Measurements from ENCODE around the gene PRUNE2.
"Not testable (repeated sequence)": the region's sequence is repeated elsewhere in the genome, so short reads cannot be mapped to it uniquely, and the experiment has no call there.

PRUNE2 gene

DNA sequence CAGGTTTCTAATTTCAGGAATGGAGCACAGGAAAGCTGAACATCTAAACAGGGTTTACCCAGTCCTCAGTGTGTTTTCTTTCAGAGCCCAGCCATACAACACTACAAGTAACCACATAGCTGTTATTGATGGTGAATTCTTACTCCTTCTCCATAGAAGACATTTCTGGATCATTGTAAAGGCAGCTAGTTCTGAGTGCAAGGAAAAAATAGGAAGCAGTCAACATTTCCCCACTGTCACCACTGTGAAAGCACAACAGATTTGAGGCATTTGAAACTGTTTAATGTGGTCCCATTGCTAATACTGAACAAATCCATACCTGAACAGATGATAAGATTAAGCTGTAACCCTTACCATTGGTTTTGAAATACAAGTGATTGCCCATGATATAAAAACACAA lies 286.7 kb downstream of the PRUNE2 start:
- DNase-seq: no peak

DNA sequence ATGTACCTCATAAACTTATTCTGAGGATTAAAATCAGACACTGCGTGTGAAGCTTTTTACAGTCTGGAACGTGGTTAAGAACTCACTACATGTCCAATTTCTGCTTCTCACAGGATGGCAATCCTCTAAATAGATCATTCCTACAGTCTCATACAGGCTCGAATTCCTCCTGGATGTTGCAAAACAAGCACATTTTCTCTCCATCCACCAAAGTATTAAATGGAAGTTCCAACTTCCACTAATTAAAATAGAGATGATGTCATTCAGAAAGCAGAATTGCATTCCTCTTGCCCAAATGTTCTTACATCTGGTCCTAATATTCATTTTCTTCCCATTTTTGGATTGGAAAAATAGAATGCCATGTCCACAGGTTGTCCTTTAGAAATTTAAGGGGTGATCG lies 287.2 kb downstream of the PRUNE2 start:
- no peak for DNase-seq

DNA sequence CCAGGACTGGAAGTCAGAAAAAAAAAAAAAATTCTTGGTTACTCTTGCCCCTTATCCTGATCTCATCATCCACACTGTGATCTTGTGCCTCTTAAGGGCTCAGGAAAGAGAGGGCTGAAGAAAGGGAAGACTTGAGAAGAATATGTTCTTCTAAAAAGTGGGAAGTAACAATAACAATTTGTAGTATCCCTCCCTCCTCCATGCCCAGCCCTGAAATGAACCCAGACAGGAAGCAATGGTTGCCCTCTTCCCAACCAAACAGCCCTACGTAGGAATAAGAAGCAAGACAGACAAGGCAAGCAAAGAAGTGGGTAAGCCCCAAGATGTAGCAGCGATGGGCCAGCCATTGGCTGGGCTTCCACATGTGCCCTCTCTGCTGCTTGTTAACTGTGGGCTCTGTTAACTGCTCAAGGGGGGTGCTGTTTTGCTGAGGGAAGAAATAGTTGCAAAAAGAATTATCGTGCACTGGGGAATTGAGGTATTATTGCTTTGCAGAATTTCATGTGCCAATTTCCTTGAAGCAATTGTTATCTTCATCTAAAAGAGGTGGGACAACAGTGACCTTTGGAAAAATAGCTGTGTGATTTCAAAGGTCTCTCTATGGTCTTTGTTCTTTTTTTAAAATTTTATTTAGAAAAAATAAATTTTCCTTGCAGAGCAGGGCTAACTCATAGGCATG lies 288.3 kb downstream of the PRUNE2 start:
- no peak for DNase-seq

DNA sequence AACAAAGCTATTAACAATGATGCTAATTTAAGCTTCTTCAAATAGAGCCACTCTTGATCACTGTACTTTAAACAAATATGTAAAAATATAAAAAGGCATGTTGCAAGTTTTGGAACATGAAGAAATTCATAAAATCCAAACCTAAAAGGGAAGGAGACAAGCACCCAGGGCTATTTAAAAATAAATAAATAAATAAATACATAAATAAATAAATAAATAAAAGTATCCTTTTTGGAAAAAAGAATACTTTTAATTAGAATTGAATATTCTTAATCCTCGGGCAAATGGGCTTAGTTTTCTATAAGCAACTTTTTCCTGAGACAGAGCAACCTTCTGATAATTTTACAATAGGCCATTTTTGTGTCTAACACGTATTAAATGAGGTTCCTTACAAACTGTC lies 289.1 kb downstream of the PRUNE2 start:
- DNase-seq: no peak

DNA sequence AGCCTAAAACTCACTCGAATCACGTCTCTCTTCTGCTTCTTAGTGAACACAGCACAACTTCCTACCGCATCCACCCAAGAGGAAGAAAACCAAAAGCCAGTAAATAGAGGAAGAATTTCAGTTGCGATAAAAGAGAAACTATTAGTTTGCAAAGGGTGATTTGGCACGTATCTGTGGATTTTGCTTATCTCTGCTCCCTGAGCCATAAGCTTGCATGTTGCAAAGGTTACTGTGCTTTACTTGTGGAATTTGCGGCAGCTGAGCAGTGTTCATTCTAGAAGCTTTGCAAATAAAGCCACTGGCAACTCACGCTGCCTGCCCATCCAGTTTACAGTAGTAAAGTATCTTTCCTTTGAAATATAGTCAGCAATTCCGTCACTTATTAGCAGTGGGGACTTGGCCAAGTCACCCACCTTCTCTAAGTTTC lies 290.7 kb downstream of the PRUNE2 start:
- no peak for DNase-seq

- no peak for DNase-seq
Measured at GRCh38 chr9:76613974-76614373, 291.9 kb downstream of the PRUNE2 start.

DNA sequence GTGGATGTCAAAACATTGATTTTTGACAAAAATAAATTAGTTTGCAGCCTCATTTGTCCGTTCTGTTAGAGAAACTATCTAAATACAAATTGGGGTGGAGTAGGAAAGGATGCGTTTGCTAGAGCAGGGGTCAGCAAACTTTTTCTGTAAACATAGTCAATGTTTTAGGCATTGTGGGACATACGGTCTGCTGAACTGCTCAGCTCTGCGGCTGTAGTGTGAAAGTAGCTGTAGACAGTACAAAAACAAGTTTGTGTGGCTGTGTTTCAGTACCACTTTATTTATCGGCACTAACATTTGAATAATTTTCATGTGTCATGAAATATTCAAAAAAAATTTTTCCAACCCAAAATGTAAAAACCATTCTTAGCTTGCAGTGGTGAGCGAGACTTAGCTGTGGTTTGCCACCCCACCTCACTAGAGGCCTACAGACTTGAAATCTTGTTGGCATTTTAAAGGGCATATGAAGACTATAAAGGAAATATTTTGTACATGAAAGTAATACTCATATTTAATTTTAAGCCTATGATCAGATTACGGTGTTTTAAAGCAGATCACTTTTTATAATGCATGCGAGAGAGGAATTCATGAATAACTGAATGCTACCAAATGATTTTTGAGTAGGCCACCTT lies 292.6 kb downstream of the PRUNE2 start:
- DNase-seq: no peak

DNA sequence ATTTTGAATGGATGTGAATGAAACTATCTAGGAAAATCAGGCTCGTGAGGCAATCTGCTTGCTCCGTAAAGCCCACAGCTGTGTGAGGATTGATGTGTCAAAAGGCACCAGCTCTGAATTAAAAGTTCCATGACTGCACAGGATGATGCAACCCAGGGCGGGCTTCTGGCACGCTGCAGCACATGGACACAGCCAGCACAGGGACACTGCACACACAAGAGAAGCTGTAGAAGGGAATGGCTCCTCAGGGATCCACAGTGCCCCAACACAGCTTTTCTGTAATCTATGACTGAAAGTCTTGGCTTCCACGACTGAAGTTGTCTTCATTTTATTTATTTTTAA lies 295.9 kb downstream of the PRUNE2 start:
- no peak for DNase-seq

DNA sequence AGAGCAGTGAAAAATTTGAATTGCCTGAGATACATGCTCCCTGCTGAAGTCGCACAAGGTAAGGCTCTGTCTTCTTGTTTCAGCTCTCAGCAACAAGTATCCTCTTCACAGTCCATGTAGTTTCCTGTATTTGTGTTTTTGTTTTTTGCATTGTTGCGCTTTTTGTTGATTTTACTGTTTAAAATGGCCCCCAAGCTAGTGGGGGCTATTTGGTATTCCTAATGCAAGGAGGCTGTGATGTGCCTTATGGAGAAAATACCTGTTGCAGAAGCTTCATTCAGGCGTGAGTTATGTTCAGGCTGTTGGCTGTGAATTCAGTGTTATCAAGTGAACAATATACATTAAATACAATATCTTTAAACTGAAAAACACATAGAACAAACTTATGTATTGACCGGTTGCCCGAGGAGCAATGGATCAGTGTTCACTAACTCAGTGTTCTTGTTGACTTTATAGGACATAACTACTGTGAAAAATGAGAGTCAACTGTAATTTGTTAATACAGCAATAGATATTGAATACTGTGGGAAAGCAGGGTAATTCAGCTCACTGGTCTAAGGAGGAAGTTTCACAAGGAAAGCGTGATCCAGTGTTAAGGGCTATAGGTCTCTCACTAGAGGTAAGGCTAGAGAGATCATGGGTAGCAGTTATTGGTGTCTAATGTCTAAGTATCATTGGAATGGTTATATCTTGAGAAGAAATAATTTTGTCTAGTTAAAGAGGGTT lies 296.5 kb downstream of the PRUNE2 start:
- no peak for DNase-seq

GRCh38 chr9:76608575-76609273 lies 297.2 kb downstream of the PRUNE2 start:
- DNase-seq: no peak

DNA sequence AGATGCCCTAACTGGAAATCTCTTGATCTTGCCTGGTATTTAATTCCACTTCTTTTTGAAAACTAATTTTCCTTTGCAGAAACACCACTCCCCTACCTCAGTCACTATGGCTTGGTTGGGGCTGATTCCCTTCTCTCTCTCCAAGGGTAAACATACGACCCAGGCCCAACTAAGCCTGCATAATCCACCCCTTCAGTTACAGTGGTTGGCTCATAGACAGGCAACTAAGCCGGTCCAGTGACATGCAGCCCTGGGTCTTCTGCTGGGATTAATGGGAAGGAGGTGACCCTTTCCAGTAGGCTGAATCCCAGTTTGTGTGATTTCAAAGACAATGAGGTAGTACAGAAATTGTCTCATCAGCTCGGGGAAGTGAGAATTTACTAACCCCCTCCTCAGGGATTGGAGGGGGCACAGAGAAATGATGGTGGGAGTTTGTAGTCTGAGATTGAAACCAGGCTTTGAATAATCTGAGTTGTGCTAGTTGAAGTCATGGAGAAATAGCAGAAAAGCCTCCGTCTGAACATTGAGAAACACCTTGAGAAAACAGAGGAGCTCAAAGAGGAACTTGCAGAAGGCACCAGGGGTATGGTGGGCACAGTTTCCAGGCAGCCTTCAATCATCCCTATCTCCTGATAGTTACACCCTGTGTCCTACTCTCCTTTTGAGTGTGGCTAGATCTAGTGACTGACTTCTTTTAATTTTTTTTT lies 298.0 kb downstream of the PRUNE2 start:
- DNase-seq: no peak

GRCh38 chr9:76605321-76605900 lies 300.5 kb downstream of the PRUNE2 start:
- DNase-seq: no peak

- DNase-seq: no peak
Measured at GRCh38 chr9:76603931-76604570, 301.9 kb downstream of the PRUNE2 start.

DNA sequence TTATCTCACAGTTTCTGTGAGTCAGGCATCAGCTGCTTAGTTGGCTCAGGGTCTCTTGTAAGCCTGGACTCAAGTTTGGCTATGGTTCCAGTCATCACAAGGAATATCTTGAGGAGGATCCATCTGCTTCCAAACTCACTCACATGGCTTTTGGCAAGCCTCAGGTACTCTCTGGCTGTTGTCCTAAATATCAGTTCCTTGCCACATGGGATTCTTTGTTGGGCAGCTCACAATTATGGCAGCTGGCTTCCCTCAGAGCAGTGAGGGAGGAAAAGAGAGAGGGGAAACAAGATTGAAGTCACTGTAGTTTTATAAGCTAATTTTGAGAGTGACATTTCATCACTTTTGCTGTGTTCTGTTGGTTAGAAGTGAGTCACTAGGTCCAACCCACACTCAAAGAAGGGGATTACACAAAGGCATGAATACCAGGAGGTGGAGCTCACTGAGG lies 302.4 kb downstream of the PRUNE2 start:
- no peak for DNase-seq

DNA sequence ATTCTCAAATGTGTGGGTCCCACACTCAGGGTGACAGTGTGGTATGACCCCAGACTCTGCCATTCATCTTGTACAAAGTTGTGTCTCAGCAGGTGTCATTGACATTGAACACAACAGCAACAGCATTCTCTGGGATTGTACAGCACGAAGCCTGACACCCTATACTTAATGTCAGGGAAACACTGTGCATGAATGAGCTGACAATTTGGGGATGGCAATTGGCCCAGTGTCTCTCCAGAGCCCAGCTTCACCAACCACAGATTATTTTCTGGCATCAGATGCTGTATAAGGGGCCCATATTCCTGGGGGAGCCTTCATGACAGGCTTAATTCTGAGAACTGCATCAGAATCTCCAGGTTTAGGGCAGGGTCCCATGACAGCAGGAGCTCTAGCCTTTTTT lies 303.7 kb downstream of the PRUNE2 start:
- DNase-seq: peak; percentile 66

GRCh38 chr9:76600007-76600615 lies 305.8 kb downstream of the PRUNE2 start:
- DNase-seq: no peak

DNA sequence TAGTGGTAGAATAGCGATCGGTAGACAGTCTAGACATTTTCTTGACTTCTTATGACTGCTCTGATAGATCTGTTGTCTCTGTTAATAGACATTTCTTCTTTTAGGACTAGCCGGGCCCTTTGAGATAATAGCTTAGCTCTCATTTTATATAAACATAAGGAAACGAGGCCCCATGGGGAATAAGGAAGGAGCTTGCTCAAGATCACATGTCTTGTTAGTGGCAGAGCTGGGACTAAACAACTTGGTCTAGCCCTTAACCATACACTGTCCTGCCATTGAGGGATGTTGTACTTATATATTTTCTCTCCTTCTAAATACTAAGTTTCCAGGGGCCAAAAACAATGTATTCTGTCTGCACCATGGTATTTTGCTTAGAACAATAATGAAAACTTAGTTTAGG lies 306.9 kb downstream of the PRUNE2 start:
- no peak for DNase-seq

DNA sequence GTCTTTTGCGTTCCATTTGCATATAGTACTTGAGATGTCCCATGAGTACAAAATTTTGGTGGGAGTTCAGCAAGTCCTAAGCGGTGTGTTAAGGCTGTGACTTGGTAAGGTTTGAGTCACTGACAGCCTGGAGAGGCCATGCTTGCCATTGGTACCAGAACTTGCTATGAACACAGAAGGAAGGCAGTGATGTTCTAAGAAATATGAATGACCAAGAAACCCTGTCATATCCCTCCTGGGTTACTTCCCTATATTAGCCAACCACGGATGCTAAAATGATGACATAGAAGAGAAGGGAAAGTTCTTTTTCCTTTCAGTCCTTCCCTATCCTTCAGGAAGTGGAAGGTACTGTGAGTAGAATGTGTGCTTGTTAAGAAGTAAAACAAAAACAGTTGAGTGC lies 310.3 kb downstream of the PRUNE2 start:
- DNase-seq: no peak

DNA sequence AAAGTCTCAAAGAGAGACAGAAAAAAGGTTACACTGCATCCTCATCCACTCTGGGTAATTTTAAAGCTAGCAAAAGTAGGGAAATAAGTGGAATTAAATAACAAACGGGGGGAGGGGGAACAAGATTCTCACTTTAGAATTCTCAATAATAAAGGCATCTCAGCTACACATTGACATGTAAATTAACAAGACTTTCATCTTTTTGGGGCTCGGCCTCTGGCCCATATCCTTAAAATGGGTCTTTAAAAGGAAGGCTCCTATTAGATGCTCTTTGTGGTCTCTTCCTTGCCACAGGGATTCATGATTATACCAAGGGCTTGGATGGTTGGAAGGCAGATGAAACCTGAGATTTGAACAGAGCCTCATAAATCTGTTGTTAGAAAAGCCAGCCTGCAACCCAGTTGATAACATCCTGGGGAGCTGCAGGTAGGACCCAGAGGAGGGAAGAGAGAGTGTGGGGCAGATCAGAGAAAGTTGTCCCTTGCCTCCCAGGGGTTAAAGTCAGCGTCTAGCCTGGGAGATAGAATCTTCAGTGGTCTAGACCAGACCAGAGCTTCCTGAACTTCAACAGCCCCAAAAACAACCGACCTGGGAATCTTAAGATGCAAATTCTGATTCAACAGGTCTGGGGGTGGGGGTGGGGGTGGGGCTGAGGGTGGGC lies 311.0 kb downstream of the PRUNE2 start:
- no peak for DNase-seq

- not testable (repeated sequence) for DNase-seq
Measured at GRCh38 chr9:76593961-76594735, 311.8 kb downstream of the PRUNE2 start.

All from NCI-H2081 treated with DMSO at 0.1 percent for 48 hours (cell line).